DND-41 (cell line): Measurements from ENCODE around the gene LAMA2.

Experiments
- ATAC-seq: fragments of 200-7000 bp; cut with Tn5 transposase; 3 replicates; pipeline ENCODE4 v1.9.1; 2021; ENCODE audit warnings: low read depth; ENCODE audit not compliant: insufficient read depth
- DNase-seq: peaks from one replicate; pipeline ENCODE4 v3.0.0-alpha.2; 2020
- H2AFZ ChIP-seq: 2 replicates; pipeline ENCODE4 v1.6.0; 2012; ENCODE audit warnings: low read depth, low read length
- H3K27ac ChIP-seq: 2 replicates; pipeline ENCODE4 v1.5.1; 2012; ENCODE audit warnings: low read length, inconsistent platforms
- H3K27me3 ChIP-seq: fragments of 200-600 bp; sonication (generic); 2 replicates; pipeline ENCODE4 v1.6.0; 2012; ENCODE audit warnings: low read length, mild to moderate bottlenecking, inconsistent platforms; ENCODE audit not compliant: insufficient read depth, poor library complexity
- H3K36me3 ChIP-seq: 2 replicates; pipeline ENCODE4 v1.5.1; 2012; ENCODE audit warnings: low read length, inconsistent platforms; ENCODE audit not compliant: insufficient read depth
- H3K4me1 ChIP-seq: 2 replicates; pipeline ENCODE4 v1.5.1; 2012; ENCODE audit warnings: mild to moderate bottlenecking, low read length; ENCODE audit not compliant: insufficient read depth
- H3K4me2 ChIP-seq: 2 replicates; pipeline ENCODE4 v1.6.0; 2012; ENCODE audit warnings: mild to moderate bottlenecking, moderate library complexity, low read length, inconsistent platforms; ENCODE audit not compliant: insufficient read depth
- H3K4me3 ChIP-seq, 2 experiments: fragments of 200-600 bp in 1 of 2; shearing (Covaris generic) in 1 of 2; 2 replicates each; pipeline ENCODE4 v1.5.1; 2012 to 2016; ENCODE audit warnings: inconsistent platforms in 2 of 2, low read length in 2 of 2, mild to moderate bottlenecking in 2 of 2, low read depth in 1 of 2, moderate library complexity in 1 of 2
- H3K79me2 ChIP-seq: 2 replicates; pipeline ENCODE4 v1.6.0; 2012; ENCODE audit warnings: low read length, inconsistent platforms; ENCODE audit not compliant: insufficient read depth
- H3K9ac ChIP-seq: 2 replicates; pipeline ENCODE4 v1.6.0; 2012; ENCODE audit warnings: low read depth, mild to moderate bottlenecking, inconsistent platforms, low read length, moderate library complexity
- H3K9me3 ChIP-seq: 2 replicates; pipeline ENCODE4 v1.5.1; 2012; ENCODE audit warnings: low read length, moderate library complexity, mild to moderate bottlenecking, inconsistent platforms; ENCODE audit not compliant: insufficient read depth, severe bottlenecking
- H4K20me1 ChIP-seq: 2 replicates; pipeline ENCODE4 v1.6.0; 2012; ENCODE audit warnings: low read length; ENCODE audit not compliant: insufficient read depth
- CTCF ChIP-seq: IDR thresholded peaks from 2 replicates; pipeline ENCODE4 v1.5.1; 2012; ENCODE audit warnings: borderline replicate concordance, low read length, moderate library complexity, mild to moderate bottlenecking; ENCODE audit not compliant: poor library complexity, severe bottlenecking; ENCODE audit errors: extremely low read depth
- EZH2 ChIP-seq: IDR thresholded peaks from 3 replicates; pipeline ENCODE4 v1.6.1; 2012; ENCODE audit warnings: borderline replicate concordance, low read depth, mild to moderate bottlenecking, moderate library complexity, low read length, inconsistent platforms; ENCODE audit not compliant: severe bottlenecking

Gene LAMA2

GRCh38 chr6:129558248-129558647 lies 675.3 kb downstream of the LAMA2 start:
- no peak for ATAC-seq
- no peak for TF ChIP-seq EZH2
- no peak for TF ChIP-seq CTCF

GRCh38 chr6:129565366-129565765 lies 682.4 kb downstream of the LAMA2 start:
- H3K9me3 ChIP-seq, result no peaks in the 10 kb centered on the region
- no peaks in the 10 kb centered on the region for H3K79me2 ChIP-seq
- no peak overlapping the region for H2AFZ ChIP-seq
- no peaks in the 10 kb centered on the region for H3K4me1 ChIP-seq
- no peak overlapping the region for H3K4me3 ChIP-seq
- TF ChIP-seq CTCF (no peak), EZH2 (no peak)
- ATAC-seq (no peak), DNase-seq (no peak)
- no peaks in the 10 kb centered on the region for H4K20me1 ChIP-seq
- no peak overlapping the region for H3K4me2 ChIP-seq
- no peaks in the 10 kb centered on the region for H3K36me3 ChIP-seq
- no peak overlapping the region for H3K9ac ChIP-seq
- no peak overlapping the region for H3K27ac ChIP-seq
- H3K27me3 ChIP-seq, result no peaks in the 10 kb centered on the region

More at GRCh38 chr6:129558248-129558647, 675.3 kb downstream of the LAMA2 start:
- Histone ChIP-seq H3K4me3 (no peak overlapping the region), H3K9ac (no peak overlapping the region), H3K27ac (no peak overlapping the region), H2AFZ (no peak overlapping the region), H3K36me3 (no peaks in the 10 kb centered on the region), H3K4me2 (no peak overlapping the region), H3K9me3 (no peaks in the 10 kb centered on the region), H3K4me1 (no peaks in the 10 kb centered on the region), H3K27me3 (no peaks in the 10 kb centered on the region), H4K20me1 (no peaks in the 10 kb centered on the region), H3K79me2 (no peaks in the 10 kb centered on the region)
- no peak for DNase-seq

GRCh38 chr6:129565811-129566210 lies 682.9 kb downstream of the LAMA2 start:
- no peaks in the 10 kb centered on the region for H3K4me1 ChIP-seq
- H3K4me2 ChIP-seq, result no peak overlapping the region
- ATAC-seq, result no peak
- H3K79me2 ChIP-seq, result no peaks in the 10 kb centered on the region
- no peaks in the 10 kb centered on the region for H3K9me3 ChIP-seq
- no peak overlapping the region for H3K4me3 ChIP-seq
- no peak overlapping the region for H3K9ac ChIP-seq
- no peak for TF ChIP-seq EZH2
- no peak for TF ChIP-seq CTCF
- no peak overlapping the region for H3K27ac ChIP-seq
- DNase-seq, result no peak
- H3K36me3 ChIP-seq, result no peaks in the 10 kb centered on the region
- no peaks in the 10 kb centered on the region for H3K27me3 ChIP-seq
- H4K20me1 ChIP-seq, result no peaks in the 10 kb centered on the region
- H2AFZ ChIP-seq, result no peak overlapping the region
